GM21717 (cell line): Measurements from ENCODE around the gene APOB.

Experiments
- ATAC-seq: cut with Tn5 transposase; IDR thresholded peaks from one replicate; pipeline ENCODE4 v1.9.1; 2021; ENCODE audit warnings: mild to moderate bottlenecking, moderate library complexity; ENCODE audit not compliant: unreplicated experiment

The APOB gene

DNA sequence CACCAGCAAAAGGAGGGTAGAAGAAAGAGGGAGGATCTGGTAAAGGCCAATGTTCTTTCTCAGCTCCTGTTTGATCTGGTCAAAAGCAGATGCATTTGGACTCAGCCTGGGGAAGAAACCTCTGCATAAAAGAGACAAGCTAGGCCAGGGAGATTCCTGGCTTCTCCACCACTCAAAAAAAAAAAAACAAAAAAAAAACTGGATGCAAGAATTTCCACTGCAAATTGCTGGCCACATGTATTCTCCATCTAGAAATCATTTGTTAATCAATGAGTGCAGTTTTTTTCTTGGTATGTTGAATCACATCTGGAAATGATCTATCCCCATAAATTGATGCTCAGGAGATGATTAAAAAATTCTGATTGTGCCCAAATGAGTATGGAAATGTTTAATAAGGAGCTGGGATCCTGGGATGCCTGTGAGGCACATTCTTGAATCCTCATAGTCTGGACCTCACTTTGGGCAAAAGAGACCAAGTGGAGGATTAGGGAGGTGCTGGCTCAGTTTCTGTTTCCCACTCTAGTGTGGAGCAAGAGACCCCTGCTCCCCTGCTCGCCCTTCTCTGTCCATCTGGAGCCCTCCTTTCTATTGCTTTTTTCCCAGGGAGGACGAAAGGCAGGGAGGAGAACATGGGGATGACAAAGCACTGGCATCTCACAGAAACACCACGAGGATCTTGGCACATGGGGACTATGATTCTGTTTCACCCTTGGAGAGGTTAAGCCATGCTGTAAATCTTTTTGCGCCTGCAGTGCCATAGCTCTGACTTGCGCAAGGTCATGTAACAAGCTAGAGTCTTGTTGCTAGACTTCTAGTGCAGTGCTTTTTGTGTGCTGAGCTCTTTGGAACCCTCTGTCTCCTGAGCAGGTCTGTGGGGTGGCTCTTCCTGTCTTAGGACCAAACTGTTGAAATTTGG, 57.6 kb downstream of the APOB start:
- ATAC-seq = no peak

DNA sequence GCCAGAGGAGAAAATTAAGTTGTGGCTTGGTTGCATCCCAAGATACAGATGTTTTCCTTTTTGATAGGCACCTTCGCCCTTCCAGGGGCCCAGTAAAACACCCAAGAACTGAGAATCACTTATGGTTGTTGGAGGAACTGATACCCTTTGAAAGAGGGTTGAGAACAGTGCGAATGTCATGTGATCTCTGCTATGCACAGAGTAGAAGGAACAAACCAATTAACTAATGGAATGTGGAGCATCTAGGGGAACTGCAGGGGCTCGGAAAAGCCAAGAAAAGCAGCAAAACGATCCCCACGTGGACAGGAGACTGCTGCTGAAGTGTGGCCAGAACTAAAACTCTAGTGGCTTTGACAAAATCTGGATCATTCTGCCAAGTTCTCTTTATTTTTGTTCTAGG, 58.8 kb downstream of the APOB start:
- ATAC-seq = no peak

DNA sequence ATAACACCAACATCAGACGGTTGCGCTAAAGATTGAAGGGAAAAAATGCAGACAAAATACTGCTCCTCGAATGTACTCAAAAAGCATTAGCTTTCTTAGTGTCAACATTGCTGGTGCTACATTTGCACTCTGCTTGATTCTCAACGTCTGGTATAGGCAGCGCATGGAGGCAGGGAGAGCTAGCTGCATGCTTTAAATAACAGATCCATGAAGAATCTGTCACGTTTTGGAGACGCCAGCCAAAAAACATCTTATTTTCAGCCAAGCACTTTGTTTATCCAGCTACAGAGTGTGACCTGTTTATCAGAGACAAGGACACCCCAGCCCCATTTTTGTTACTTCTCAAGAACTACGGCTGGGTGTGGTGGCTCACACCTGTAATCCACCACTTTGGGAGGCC, 59.5 kb downstream of the APOB start:
- ATAC-seq = no peak

DNA sequence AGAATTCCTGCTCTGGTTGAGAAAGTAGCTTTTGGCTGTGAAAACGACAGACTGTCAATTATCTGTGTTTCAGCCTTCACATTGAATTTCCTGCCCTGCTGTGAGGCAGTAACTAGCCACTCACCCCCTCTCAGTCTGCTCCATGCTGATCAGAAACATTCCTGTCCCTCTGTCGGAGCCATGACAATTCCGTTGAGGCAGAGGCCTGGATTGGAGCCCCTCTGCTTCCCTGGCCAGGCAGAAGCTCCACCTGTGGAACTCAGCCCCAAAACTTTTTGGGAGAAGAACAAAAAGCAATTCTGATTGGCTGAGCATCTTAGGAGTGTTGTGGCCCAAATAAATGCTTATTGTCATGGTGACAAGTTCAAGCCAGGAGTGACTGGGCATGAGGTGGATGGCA, 60.0 kb downstream of the APOB start:
- no peak for ATAC-seq

DNA sequence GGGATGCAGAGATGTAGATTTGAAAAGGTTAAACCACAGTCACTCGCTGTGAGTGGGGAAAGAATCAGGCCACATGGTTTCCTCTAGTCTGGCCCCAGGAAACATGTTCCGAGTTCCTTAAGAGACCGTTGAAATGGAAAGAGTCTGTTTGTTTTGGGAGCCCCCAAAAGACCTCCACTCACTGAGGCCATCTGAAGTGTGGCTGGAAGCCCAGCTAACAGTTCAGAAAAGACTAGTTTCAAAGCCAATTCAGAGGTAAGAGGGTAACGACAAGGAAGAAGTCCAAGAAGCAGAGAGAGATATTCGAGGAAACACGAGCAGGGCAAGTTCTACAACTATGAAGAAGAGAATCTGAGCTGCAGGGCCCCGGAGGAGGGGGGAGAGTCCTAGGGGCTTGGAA, 61.0 kb downstream of the APOB start:
- no peak for ATAC-seq

DNA sequence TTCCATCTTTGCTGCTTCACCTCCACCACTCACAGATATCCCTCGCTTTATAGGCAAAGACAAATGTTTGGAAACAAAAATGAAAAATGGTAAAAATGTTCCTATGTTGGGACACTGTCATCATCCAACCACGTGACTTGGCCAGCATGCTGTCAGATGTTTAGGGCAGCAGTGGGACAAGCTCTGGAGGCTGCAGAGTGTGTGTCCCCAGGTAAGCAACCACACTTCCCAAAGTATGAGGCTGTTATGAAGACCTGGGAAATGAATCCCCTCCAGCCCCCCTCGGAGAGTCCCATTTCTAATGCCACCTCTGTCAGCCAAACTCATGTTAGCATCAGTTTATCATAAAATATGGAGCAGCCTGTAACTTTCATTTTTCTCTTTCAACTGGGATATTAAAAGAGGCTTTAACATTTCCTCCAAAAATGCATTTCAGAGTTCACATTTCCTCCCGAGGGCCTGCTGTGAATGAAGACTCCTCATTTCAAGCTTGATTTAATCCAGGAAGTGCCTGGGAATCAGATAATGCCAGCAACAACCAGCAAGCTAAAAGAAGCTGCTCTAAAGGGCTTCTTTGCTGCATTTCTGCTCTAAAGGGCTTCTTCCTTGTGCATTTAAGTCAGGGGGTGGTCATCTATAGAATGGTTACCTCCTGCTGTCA, 66.2 kb downstream of the APOB start:
- no peak for ATAC-seq

DNA sequence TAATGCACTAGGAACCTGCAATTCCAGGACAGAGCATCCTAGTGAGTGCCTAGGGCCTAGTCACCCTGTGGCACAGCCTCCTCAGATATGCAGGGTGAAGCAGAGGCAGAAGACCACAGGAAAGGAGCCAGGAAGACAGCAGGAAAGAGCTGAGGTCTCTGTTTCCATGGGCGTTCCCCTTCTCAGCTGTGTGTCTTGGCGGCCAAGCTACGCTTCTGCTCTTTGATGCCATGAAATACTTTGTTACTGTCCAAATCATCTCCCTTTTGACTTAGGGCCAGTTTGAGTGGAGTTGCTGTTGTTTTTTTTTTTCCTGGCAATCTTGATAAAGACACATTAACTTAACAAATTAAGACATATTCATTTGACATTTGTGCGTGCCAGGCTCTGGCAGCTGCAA, 67.3 kb downstream of the APOB start:
- ATAC-seq = no peak

DNA sequence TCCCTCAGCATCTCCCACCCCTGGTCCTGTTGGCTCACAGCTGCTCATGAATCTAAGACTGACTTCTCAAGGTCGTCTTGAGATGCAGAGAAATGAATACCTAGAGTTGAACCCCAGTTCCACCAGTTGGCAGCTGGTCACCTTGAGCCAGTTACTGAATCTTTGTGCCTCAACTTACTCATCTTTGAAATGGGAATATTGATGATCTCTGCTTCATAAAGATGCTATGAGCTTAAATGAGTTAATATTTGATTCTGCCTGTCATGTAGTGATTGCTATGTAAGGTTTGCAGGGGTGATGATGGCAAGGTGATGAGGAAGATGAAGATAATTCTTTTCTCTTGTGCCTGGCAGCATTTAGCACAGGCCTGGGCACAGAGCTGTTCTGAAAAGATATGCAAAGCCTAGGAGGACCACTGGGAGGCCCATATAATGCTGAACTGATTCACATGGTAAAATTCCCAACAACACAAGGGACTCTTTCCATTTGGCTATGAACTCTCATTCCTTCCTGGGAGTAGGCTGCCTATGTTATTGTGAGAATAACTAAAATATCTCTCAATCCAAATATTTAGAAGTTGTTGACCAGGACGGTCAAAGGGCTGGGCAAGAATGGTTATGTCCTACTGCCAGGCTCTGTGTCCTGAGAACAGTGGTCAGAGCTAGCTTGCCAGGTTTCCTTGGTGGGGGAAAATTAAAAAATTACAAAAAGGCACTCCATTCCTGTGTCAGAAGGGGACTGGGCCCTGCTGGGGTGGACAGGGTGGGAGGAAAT, 70.9 kb downstream of the APOB start:
- no peak for ATAC-seq

DNA sequence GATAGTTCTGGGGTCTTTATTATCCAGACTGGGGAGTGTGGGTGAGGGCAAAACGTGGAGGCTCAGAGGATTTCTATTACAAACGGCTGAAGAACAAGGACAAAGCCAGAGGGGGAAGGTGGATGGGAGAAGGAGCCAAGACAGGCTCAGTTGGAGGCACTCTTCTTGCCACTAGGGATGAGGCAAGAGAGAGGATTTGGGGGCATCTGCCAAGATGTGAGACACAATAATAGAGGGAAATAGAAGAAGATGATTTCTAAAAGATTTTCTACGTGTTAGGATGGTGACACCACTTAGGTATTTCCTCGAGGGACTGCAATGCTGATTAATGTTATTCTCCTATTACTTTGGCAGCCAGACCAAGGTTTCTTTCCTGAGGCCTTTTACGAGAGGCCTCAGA, 71.8 kb downstream of the APOB start:
- no peak for ATAC-seq

DNA sequence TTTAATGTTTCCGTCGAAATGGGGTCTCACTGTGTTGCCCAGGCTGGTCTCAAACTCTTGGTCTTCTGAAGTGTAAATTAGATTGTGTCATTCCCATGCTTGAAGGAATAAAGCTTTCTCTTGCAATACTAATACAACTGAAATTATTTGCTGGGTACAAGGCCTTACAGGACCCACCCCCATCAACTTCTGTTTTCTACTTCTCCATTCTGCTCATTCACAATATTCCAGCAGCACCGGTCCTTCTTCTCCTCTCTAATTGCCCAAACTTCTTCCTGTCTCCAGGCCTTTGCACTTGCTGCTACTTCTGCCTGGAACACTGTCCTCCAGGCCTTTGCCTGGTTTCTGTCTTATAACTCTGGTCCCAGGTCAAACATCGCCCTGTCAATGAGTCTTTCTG, 73.8 kb downstream of the APOB start:
- no peak for ATAC-seq

DNA sequence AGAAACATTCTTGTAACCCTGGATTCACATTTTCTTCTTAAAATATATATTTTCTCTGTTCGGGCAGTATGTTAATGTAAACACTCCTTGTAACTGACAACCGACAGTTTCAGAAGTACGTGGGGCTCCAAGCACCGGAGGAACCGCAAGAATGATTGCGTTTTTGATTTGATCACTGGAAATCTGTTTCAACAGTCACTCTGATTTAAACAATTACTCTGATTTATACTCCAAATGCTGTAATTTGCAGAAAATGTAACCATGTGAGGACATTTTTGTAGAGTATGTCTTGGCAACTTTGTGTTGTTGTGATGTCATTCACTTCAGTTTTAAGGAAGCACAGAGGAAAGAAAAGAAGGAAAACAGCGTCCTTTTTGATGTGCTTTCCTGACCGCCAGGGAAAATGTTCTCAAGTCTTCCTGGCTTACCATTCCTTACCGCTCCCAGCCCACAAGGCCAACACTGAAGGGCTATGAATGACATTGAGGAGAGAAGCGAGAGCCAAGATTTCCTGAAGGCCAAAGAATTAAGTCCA, 77.7 kb downstream of the APOB start:
- no peak for ATAC-seq

DNA sequence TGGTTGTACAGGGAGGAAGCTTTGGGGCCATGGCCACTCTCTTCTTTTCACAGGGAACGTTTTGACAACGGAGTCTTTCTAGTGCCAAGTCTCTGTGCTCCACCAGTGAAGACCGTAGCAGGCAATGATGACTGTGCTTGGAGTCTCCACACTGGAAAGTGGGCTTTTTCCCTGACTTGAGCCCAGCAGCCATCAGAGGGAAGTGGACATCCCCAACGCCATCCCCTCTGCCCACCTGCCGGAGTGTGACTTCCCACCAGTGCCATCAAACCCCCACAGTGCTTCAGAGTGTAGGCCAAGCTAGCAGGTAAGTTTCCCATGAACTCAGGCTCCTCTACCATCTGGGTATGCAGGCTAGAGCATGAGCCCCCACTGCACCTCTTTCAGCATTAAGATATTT, 78.7 kb downstream of the APOB start:
- ATAC-seq = no peak

DNA sequence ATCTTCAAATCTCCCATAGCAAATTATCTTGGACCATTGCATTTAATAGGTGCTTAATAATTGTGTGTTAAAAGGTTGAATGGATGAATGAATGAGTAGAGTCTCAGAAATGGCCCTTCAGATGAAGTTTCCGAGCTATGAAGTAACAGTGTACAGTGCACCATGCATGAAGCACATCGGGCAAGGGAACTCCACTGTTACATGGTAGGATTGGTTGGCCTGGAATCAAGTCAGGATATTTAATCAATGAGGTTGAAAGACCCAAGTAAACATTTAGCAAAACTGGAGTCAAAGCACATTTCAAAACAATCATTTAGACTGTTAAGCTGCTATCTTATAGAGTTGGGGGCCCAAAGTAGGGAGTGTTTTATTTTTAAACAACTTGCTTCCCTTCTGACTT, 80.0 kb downstream of the APOB start:
- no peak for ATAC-seq

DNA sequence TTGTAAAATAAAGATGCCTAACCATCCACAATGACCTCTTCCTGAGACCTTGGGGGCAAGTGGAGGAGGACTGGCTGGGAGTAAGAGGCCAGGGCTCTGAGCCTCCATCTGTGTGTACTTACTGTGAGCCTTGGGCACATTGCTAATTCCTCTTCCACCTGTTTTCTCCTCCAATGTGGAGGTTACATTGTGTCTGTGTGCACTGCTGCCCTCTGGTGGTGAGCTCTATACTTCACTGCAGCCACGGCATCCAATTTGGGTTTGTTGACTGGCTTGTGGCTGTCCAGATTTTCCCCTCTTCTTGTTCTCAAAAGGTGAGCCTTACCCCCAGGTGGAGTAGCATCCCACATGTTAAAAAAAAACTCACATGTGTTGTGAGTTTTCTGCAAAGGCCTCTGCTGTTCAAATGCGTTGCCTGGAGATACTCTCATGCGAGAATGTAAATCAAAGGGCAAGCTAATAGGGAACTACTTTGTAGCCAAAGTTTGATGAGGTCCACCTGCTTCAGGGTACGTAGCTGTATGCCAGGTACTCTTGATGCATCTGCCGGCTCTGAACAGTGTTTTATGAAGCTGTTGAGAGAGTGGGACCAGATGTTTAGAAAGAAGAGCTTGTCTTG, 80.8 kb downstream of the APOB start:
- peak; percentile 71 for ATAC-seq

DNA sequence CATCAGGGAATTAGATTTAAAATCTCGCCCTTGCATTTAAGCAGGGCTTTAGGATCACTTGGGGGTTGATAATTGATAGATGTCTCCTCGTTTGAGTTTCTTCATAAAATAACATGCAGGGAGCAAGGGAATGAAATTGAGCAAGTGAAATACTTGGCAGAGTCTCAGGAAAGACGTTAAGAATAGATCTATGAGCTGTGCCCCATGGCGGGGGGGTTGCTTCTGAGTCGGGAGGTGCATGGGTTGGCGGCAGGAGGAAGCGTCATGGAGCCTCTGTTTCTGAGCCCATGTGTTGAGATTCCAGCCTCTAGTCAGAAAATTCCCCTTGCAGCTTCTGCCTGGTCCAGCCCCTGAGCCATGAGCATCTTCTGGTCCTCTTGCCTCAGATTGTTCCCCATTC, 82.0 kb downstream of the APOB start:
- no peak for ATAC-seq

DNA sequence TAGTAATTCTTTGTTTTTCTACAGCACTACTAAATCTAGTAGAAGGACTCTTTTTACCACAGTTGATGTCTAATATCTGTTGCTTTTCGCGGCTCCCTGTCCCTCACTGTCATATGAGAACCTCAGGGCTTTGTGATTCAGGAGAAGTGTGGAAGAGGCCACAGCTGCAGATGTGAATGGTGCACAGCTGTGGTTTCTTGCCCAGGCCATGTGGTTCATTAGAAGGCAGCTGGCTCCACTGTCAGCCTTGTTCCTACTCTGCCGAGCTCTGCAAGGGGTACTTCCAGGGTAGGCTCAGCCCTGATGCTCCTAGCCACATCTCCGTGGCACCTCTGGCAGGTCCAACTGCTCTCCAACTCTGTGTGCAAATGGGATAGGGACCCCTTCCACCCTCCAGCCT, 83.9 kb downstream of the APOB start:
- ATAC-seq = no peak

DNA sequence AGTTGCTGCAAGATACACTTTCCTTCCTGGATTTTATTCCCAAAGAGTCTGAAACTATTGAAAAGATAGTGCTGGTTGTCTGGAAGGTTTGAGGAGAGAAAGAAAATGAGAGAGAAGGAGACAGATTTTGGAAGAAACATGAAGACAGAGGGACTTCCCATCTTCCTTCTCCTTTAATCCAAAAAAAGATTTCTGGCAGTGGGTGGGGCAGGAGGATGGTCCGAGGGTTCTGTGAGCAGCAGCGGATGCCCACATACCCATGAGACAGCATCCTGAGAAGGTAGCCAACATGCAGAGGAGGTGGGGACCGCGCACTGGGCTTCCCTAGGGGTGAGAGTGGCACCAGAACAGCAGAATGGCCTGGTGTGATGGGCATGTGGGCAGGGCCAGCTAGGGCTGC, 84.6 kb downstream of the APOB start:
- ATAC-seq = no peak

DNA sequence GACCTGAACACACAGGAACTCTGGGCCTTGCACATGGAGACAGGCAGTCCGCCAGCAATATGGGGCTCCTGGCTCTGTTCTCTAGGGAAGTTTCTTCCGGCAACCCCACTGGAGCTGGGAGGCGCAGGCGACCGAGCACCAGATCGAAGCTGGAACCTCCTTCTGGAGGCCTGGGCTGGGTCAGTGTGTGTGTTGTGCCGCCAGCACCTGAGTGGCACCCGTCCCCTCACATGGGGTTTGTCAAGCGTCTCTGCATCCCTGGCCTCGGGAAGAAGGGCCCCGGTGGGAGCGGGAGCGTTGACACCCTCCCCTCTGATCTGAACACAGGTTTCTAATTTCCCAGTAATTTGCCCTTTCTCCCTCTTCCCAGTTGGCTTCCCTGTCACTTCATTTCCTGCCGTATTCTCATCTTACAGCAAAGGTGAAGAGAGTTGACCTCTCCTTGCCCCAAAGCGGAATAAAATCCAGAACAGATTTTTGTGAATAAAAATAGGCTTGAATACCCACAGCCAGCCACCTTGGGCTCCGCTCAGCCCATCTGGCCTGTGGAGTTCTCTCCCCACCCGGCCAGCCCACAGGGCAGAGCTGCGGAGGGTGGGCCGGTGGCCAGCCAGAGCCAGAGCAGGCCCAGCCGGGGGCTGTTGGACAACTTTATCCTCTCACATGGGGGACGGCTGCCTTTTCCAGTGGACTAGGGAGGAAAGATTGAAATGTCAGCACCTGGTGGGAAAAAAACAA, 85.9 kb downstream of the APOB start:
- no peak for ATAC-seq

DNA sequence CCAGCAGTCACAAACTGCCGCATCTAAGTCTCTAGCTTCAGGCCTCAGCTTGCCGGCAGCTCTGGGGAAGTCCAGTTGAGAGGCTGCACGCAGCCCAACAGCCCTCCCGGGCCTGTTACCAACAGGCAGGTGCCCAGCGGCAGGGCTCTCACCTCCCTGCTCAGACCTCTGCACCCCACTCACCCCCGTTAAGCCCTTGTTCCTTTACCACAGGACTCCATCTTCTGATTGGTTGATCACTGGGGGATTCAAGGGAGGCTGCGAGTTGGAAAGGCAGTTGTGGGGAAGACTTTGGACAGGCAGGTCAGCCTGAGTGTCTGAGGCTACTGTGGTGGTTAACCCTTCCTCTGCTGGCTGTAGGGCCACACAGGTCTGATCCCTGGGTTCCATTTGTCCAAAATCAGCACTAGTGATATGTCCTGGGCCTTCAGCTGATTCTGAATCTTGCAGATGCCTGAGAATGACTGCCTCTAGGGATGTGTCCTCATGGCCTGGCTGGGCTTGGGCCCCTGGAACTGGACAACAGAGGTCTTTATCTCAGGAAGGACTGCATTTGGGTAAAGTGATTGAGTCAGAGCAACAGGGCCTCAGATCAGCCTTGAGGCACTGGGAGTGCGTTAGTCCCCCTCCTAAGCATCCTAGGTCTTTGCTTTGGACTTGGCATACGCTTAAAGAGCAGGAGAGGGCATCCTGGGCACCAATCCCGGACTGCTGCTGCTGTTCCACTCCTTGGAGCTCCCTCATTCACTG, 88.4 kb downstream of the APOB start:
- ATAC-seq = no peak
